HUDEP-2 (cell line): Measurements from ENCODE around the gene ZNF660.
"Not testable (repeated sequence)": the region's sequence is repeated elsewhere in the genome, so short reads cannot be mapped to it uniquely, and the experiment has no call there.

ENCODE experiments used
- DNase-seq, 76 experiments: peaks; one replicate each; lab custom pipeline; 2025; ENCODE audit not compliant: unreplicated experiment in 76 of 76; lab: John Stamatoyannopoulos, UW

ZNF660 gene

DNA sequence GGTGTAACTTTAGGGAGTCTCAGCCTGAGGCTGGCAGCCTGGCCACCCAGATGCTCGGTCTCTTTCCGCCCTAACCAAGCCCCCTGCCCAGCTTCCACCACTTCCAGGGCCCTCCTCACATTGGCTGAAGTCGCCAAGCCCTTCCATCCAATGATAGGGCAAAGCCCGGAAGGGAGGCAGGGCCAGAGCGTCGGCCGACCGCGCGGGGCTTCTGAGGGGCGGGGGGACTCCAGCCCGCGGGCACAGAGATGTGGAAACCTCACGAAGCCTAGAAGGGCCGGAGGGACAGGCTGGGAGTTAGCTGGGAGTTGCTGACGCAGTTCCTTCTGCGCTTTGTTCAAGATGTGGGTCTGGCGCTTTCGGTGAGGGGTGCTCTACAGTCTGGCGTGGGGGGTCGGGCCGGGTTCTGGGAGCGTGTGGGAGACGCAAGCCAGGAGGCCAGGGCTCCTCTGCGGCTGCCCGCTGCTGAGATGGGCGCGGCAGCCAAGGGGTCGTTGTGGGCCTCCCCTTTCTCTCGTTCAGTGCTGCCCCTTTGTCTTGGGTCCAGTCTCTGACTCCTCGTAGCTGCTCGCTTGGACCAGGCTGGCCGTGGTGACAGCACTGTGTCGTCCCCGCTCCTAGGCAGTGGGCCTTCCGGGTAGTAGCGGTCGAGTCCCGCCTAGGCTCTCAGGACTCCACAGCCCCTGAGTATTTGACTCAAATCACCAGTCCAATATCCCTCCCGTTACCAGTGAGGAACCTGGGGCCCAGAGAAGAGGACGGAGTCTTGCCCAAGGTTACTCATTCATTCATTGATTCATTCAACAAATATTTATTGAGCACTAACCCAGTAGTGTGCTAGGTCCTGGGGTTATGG is at the start of gene ZNF660:
Gene ZNF660 (plus strand): TSS at position 319 of the 856 bp plus-strand sequence. CDS start 9,230 bp downstream, outside the sequence.
- DNase-seq, result no peak

DNA sequence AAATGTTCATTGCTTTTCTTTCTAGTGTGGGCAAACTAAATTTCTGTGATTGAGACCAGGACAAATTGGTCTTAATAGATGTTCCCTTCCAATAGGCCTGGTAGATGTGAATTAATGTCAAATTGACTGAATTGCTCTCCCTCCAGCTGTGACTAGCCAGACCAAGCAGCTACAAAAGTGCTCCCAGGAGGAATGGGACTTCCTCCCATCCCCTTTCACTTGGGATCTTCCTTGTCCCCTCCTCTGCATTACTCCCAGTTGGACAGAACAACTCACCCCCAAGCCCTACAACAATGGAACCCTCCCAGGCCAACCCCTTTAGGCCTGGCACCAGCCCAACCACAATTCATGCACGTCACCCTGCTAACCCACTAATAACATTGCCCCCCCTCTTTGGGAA is 49.4 kb upstream of the ZNF660 start:
- DNase-seq, result no peak

DNA sequence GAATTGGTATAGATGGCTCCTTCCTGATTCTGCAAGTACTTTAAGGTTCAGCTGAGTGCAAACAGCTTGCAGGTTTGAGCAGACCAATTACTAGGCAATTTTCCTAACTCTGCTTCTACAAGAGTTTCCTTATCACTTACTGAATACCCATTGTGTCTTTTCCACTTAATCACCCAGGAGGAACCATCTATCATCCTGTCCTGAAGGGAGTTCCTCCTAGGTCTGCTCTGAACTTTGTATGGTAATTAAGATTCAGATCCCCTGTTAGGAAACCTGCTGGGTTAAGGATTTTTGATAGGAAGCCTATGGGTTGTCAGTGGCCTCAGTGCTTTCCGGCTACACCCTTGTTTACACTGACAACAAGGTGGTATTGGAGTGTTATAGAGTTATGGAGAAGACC is 40.0 kb upstream of the ZNF660 start:
- DNase-seq, result not testable (repeated sequence)

DNA sequence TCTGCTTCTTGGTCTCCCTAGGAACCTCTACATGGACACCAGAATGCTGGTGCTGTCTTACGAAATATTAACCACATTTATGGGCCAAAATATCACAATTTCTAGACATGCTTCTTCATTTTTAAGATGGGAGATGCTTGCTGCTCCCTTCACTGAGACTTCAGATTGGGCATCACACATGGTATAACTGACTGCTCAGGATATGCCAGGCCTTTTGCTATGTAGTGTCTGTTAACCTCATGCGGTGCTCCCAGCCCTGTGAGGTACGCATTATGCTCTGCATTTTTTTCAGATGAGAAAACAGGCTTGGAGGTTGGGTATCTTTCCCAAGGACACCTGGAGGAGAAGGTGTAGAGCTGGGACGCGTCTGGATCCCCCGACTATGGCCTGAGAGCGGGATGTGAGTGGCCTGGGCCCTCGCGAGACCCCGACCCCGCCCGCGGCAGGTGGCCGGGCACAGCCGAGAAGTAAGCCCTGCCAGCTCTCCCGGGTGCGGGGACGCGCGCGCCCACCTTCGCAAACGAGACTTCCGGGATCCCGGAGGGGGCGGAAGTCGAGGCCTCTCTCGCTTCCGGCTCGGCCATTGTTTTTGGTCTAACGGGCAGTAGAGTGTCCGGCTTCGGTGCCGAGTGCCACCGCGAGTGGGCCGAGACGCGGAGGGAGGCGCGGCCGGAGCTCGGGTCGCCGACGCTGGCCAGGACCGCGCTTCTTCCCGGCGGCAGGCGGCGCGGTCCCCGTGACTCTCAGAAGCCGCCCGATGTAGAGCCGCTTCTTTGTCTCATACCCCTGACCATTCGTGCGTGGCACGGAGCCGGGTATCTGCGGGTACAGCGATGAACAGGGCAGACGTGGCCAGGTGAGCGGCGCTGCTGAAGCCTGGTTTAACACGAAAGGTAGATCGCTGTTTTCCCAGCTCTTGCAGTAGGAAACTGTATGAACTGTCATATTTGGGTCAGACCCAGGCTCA is 29.9 kb upstream of the ZNF660 start, which contains the start of gene ZKSCAN7:
Gene ZKSCAN7 (plus strand): TSS at position 568 of the 967 bp plus-strand sequence. CDS start 1,855 bp downstream, outside the sequence.
- no peak for DNase-seq

DNA sequence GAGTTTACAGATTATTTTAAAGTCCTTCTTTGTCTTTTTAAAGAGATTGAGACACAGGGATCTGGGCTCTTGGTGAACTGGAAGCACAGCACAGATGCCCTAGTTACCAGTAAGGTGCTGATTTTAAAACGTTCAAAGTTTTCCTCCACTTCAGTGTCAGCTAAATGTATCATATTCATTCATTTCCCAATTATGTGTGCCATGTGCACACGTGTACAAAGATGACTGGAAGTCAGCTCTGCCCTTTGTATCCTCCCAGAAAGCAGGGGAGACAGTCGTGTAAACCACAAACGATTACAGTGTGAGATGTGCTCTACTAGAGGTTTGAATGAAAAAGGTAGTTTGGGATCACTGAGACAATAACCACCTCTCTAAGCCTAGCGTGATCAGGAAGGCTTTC is 29.0 kb upstream of the ZNF660 start:
- no peak for DNase-seq

DNA sequence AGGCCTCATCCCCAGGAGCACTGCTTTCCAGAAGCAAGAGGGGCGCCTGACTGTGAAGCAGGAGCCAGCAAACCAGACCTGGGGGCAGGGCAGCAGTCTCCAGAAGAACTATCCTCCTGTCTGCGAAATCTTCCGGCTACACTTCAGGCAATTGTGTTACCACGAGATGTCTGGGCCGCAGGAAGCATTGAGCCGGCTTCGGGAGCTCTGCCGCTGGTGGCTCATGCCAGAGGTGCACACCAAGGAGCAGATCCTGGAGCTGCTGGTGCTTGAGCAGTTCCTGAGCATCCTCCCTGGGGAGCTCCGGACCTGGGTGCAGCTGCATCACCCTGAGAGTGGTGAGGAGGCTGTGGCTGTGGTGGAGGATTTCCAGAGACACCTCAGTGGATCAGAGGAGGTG is 27.7 kb upstream of the ZNF660 start:
- DNase-seq, result no peak

DNA sequence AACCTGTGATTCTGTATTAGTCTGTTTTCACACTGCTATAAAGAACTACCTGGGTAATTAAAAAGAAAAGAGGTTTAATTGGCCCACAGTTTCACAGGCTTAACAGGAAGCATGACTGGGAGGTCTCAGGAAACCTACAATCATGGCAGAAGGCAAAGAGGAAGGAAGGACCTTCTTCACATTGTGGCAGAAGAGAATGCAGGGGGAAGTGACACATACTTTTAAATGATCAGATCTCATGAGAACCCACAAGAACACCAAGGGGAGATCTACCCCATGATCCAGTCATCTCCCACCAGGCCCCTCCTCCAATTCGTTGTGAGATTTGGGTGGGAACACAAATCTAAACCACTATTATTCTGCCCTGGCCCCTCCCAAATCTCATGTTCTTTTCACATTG is 23.7 kb upstream of the ZNF660 start:
- DNase-seq, result no peak

DNA sequence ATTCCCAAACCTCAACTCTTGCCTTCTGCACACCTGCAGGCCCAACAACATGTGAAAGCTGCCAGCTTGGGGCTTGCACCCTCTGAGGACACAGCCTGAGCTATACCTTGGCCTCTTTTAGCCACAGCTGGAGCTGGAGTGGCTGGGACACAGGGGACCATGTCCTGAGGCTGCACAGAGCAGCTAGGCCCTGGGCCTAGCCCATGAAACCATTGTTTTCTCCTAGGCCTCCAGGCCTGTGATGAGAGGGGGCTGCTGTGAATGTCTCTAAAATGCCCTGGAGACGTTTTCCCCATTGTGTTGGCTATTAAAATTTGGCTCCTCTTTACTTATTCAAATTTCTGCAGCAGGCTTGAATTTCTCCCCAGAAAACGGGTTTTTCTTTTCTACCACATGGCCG is 22.6 kb upstream of the ZNF660 start:
- DNase-seq, result no peak

DNA sequence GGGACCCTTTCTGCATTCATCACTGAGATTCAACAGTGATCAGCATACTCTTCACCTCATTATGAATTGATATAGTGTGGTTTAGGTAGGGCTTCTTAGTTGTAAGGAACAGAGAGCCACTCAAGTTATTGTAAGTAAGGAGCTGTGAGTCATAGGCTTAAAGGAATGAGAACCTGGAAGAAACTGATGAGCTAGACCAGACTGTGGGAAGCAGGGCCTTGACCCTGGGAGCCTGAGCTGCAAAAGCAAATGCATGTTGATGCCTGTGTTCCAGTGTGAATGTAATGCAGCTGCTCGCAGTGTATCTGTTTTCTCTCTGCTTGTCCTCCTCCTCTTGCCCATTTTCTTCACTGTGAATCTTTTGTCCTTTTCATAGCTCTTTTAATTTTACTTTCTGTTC is 16.2 kb upstream of the ZNF660 start:
- DNase-seq, result no peak

DNA sequence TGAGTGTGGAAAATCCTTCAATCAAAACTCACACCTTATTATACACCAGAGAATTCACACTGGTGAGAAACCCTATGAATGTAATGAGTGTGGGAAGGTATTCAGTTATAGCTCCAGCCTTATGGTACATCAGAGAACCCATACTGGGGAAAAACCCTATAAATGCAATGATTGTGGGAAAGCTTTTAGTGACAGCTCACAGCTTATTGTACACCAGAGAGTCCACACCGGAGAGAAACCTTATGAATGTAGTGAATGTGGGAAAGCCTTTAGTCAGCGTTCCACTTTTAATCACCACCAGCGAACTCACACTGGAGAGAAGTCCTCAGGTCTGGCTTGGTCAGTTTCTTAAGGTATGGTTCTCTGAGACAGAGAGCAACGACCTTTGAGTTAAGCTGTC is 13.7 kb upstream of the ZNF660 start:
- no peak for DNase-seq

DNA sequence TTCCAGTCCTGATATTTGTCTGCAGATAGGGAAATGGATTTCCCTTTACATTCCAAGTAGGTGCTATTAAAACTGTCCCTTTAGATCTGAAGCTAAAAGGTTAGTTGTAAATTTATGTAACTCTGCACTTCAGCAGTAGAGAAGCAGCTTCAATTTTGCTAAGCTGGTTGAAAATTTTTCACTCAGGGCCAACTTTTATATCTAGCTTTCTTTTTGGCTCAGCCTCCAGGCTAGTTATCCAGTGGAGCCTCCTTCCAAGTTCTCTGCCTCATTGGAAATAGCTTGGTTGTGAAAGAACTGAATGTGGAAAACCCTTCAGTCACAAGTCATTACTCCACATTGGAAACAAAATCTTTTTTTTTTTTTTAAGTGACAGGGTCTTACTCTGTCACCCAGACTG is 8.2 kb upstream of the ZNF660 start:
- no peak for DNase-seq

DNA sequence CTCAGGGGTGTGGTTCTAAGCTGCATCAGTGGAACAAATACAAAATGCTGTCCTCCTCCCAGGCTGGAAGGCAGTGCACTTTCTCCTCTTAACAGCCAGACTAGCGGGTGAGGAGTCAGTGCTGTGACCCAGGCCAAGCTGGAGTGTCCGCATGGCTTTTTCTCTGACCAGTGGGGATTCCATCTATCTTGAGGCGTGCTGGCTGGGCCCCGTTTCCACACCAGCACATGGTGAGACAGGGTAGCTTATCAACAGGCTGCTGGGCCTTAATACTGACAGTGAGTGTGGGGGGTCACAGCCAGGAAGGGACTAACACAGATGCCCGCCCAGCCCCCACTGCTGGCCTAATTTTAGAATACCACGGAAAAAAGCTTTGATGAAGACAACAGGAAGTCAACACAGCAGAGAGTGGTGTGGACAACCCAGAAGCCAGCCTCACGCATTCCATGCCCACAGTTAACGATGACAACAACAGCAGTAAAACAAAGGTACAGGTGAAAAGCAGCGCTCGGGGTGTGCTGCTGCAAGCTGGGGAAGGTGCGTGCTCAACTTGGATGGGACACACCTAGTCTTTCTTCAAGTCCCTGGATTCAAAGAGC is 7.3 kb upstream of the ZNF660 start:
- DNase-seq, result not testable (repeated sequence)

DNA sequence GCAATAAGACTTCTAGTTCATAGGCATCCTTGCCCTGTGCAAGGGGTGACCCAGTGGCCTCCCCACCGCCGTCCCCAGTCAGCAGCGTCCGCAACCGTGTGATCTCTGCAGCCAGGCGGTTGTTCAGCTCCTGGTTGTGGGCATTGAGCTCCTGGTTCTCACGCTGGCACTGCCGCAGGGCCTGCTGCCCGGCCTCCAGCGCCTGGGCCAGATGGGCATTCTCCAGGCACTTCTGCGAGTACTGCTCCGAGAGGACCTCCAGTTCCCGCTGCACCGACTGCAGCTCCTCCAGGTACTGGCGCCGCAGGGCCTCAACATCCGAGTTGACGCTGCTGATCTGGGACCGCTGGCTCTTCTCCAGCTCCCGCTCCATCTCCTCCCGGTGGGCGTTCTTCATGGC is 6.4 kb upstream of the ZNF660 start:
- not testable (repeated sequence) for DNase-seq

DNA sequence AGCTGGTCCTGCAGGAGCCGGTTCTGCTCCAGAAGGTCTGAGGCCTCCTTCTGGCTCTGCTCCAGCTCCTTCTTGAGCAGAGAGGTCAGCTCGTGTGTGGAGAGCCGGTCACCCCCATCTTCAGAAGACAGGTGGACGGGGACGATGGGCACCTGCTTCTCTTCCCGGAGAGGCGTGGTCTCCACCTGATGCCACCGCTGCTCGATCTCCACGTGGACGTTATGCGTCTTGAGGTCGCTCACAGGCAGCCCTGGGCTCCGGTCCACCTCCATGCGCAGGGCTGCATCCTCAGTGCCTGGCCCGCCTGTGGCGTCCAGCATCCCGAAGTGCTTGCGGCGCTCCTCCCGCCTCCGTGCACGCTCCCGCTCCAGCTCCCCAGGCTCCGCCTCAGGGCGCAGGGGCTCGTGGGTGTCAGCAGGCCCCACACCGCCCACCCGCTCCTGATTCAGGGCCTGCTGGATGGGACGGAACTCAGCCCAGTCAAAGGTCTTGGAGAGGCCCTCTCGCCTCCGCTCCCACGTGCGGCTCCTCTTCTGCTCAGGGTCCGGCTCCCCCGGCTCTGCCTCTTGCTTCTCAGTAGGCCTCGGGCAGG is 5.7 kb upstream of the ZNF660 start:
- not testable (repeated sequence) for DNase-seq

DNA sequence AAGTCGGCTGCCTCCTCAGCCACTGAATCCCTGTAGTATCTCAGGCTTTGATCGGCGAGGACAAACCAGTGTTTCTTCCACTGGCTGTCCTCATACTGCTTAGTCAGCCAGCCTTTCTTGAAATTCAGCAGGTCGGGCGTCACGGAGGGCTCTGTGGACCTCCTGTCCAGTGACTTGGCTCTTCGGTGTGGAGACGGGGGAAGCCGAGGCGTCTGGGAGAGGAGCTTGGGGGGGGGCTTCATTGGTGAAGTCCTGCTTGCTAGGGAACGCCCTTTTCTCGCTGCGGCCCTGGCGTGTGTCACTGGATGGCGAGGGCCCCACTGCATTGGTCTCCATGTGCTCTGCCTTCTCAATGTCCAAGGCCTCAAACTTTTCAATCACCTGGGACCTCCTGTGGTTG is 5.0 kb upstream of the ZNF660 start:
- DNase-seq, result not testable (repeated sequence)

DNA sequence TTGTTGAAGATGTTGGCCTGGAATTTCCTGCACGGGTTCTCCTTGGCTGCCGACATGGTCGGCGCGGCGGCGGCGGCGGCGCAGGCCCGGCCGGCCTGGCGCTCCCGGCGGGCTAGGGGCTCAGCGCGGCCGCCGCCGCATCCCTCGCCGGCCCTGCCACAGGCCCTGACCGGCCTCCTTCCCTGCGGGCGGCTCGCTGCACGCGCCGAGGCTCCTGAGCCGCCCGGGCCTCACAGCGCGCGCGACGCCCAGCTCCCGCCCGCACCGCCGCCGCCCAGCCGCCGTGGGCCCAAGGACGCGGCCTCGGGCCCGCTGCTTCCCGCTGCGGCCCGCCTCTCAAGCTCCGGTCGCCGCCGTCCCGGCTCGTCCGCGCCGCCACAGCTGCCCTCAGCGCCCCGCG is 3.8 kb upstream of the ZNF660 start:
- DNase-seq, result not testable (repeated sequence)

DNA sequence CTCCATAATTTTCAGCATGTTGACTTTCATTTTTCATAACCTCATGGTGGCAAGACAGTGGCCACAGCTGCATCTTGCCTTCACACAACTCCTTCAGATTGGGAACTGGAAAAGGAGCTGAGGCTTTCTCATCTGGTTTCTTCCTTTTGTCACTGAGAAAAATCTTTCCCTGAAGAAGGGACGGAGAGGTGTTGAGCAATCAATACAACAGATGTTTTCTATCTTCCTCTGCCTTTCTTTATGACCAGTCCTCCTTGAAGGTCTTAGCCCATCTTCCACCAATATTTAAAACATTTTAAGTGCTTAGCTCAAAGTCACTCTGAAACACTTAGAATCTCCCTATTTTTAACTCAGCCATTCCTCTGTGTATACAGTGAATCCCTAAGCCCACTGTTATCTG is 11.9 kb downstream of the ZNF660 start:
- no peak for DNase-seq

DNA sequence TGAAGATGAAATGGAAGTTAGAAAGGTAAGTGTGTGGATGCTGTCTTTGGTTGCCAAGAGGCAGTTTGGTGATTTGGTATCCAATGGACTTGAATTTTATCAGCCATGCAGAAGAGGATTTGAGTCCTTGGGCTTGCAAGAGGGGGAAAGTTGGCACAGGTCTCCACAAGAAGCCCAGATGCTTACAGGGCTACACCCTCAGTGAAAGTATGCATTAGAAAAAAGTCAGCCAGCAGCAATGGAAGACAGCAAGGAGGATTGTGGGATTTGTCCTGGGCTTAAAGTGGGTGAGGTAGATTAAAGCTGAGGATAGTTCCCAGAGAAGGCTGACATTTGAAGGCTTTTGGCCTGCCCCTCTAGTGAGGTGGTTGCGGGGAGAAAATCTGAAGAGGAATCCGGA is 17.0 kb downstream of the ZNF660 start:
- DNase-seq, result no peak

DNA sequence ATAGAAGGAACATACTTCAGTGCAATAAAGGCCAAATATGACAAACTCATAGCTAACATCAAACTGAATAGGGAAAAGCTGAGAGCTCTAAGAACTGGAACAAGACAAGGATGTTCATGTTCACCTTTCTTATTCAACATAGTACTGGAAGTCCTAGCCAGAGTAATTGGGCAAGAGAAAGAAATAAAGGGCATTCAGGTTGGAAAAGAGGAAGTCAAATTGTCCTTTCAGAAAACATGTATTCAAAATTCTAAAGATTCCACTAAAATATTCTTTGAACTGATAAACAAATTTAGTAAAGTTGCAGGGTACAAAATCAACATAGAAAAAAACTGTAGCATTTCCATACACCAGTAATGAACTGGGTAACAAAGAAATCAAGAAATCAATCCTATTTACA is 27.9 kb downstream of the ZNF660 start:
- DNase-seq, result no peak

DNA sequence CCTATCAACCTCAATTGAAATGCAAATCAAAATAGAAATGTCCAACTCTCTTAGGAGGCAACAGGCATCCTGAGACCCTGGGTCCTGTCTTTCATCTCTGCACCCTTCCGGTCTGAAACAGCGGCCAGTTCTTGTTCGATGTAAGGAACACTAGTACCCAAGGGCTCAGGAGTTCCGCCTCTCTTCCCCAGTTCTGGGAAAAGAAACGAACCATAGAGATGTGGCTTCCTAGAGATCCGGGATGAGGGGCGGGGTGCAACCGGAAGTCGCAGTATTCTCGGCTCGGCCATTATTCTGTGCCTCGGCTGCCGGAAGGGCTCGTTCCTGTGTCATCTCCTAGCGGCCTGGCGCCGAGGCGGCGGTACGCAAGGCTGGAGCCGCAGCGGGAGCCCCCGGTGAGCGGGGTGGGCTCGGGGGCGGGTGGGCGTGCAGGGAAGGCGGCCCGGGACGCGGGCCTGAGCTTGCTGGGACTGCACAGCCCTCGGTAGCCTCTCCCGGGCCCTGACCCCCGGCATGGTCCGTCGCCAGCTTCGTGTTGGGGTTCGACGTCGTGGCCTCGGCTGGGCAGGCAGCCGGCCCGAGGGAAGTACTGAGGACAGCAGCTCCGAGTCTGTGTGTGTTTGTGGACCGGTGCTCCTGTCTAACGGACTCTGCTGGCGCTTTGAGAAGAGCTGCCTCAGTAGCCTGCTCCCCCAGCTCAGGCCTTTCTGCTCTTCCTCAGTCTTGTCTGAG is 40.2 kb downstream of the ZNF660 start, which contains the start of gene ZNF197:
Gene ZNF197 (plus strand): TSS at position 288 of the 732 bp plus-strand sequence. CDS start 4,119 bp downstream, outside the sequence.
- peak in 75 of 76 experiments; percentile 5 to 84 (median 63) for DNase-seq
